Activated CD8-positive, alpha-beta memory T cell treated with anti-CD3 and anti-CD28 coated beads for 48 hours (primary cell): Measurements from ENCODE around the gene ZNF800.

ENCODE experiments used
- DNase-seq, 3 experiments: peaks; one replicate each; pipeline ENCODE4 v3.0.0-alpha.2; 2020; ENCODE audit warnings: low read depth in 2 of 3, low spot score in 2 of 3

The ZNF800 gene

GRCh38 chr7:127390817-127391590 is 1.5 kb downstream of the ZNF800 start:
- no peak for DNase-seq

GRCh38 chr7:127390186-127390816 is 2.2 kb downstream of the ZNF800 start:
- no peak for DNase-seq

- no peak for DNase-seq
Observed at GRCh38 chr7:127389321-127389720, 3.2 kb downstream of the ZNF800 start.

- no peak for DNase-seq
Observed at GRCh38 chr7:127387974-127388373, 4.5 kb downstream of the ZNF800 start.

- no peak for DNase-seq
Observed at GRCh38 chr7:127383123-127383835, 9.2 kb downstream of the ZNF800 start.

- no peak for DNase-seq
Observed at GRCh38 chr7:127382301-127383085, 10.0 kb downstream of the ZNF800 start.

- DNase-seq = no peak
Observed at GRCh38 chr7:127380479-127380878, 12.0 kb downstream of the ZNF800 start.

- no peak for DNase-seq
Observed at GRCh38 chr7:127379642-127380041, 12.9 kb downstream of the ZNF800 start.

- DNase-seq = no peak
Observed at GRCh38 chr7:127378537-127378936, 14.0 kb downstream of the ZNF800 start.

GRCh38 chr7:127377425-127377824 is 15.1 kb downstream of the ZNF800 start:
- no peak for DNase-seq

- no peak for DNase-seq
Observed at GRCh38 chr7:127375631-127376030, 16.9 kb downstream of the ZNF800 start.

- no peak for DNase-seq
Observed at GRCh38 chr7:127367679-127368078, 24.8 kb downstream of the ZNF800 start.

GRCh38 chr7:127366680-127367079 is 25.8 kb downstream of the ZNF800 start:
- DNase-seq = no peak

- DNase-seq = no peak
Observed at GRCh38 chr7:127365957-127366315, 26.6 kb downstream of the ZNF800 start.

- no peak for DNase-seq
Observed at GRCh38 chr7:127365164-127365956, 27.1 kb downstream of the ZNF800 start.

- DNase-seq = no peak
Observed at GRCh38 chr7:127362364-127363027, 30.0 kb downstream of the ZNF800 start.

- no peak for DNase-seq
Observed at GRCh38 chr7:127361736-127362135, 30.8 kb downstream of the ZNF800 start.

- DNase-seq = no peak
Observed at GRCh38 chr7:127359011-127359410, 33.5 kb downstream of the ZNF800 start.

GRCh38 chr7:127353897-127354296 is 38.6 kb downstream of the ZNF800 start:
- no peak for DNase-seq

- no peak for DNase-seq
Observed at GRCh38 chr7:127350586-127350985, 41.9 kb downstream of the ZNF800 start.
